Astrocyte (in vitro differentiated cells and primary cell): ENCODE measurements around the gene SDK1. TPM values are rescaled to one million over a fixed set of nuclear protein-coding genes. Genes with fewer than 3 reads are reported as not detected.

ENCODE experiments used
- DNase-seq: peaks from one replicate; pipeline ENCODE4 v3.0.0-alpha.2; 2010; ENCODE audit warnings: low read depth
- FAIRE-seq: peaks from 2 replicates; lab custom pipeline; 2011; peaks lifted over from hg19 to GRCh38; lab: Jason Lieb, UNC
- H2AFZ ChIP-seq: 2 replicates; pipeline ENCODE4 v1.6.0; 2012; ENCODE audit warnings: low read depth, low read length, inconsistent platforms
- H3K27ac ChIP-seq: 2 replicates; pipeline ENCODE4 v1.5.1; 2011; ENCODE audit warnings: low read depth, low read length, inconsistent platforms
- H3K27me3 ChIP-seq: 2 replicates; pipeline ENCODE4 v1.6.0; 2011; ENCODE audit warnings: low read length, inconsistent platforms; ENCODE audit not compliant: insufficient read depth
- H3K36me3 ChIP-seq: 2 replicates; pipeline ENCODE4 v1.5.1; 2011; ENCODE audit warnings: low read length, inconsistent platforms; ENCODE audit not compliant: insufficient read depth
- H3K4me1 ChIP-seq: 2 replicates; pipeline ENCODE4 v1.5.1; 2011; ENCODE audit warnings: low read length, inconsistent platforms; ENCODE audit not compliant: insufficient read depth
- H3K4me2 ChIP-seq: 2 replicates; pipeline ENCODE4 v1.6.0; 2012; ENCODE audit warnings: low read length, inconsistent platforms
- H3K4me3 ChIP-seq: 2 replicates; pipeline ENCODE4 v1.5.1; 2011; ENCODE audit warnings: low read depth, mild to moderate bottlenecking, low read length, inconsistent platforms; ENCODE audit not compliant: insufficient read depth
- H3K79me2 ChIP-seq: 2 replicates; pipeline ENCODE4 v1.6.0; 2012; ENCODE audit warnings: mild to moderate bottlenecking, low read length, inconsistent platforms; ENCODE audit not compliant: insufficient read depth
- H3K9ac ChIP-seq: 2 replicates; pipeline ENCODE4 v1.6.0; 2012; ENCODE audit warnings: mild to moderate bottlenecking, low read length, inconsistent platforms
- H3K9me3 ChIP-seq: 2 replicates; pipeline ENCODE4 v1.5.1; 2012; ENCODE audit warnings: low read depth, mild to moderate bottlenecking, low read length, inconsistent platforms; ENCODE audit not compliant: insufficient read depth
- H4K20me1 ChIP-seq: 2 replicates; pipeline ENCODE4 v1.6.0; 2012; ENCODE audit warnings: low read length, inconsistent platforms; ENCODE audit not compliant: insufficient read depth
- H3K27ac Mint-ChIP-seq: one replicate; pipeline ENCODE4 v1.8.0; 2021; ENCODE audit warnings: mild to moderate bottlenecking, mixed read lengths; ENCODE audit not compliant: unreplicated experiment
- H3K27me3 Mint-ChIP-seq: one replicate; pipeline ENCODE4 v1.8.0; 2021; ENCODE audit warnings: low read depth, mixed read lengths; ENCODE audit not compliant: unreplicated experiment
- H3K36me3 Mint-ChIP-seq: one replicate; pipeline ENCODE4 v1.8.0; 2021; ENCODE audit warnings: low read depth, mixed read lengths; ENCODE audit not compliant: unreplicated experiment
- H3K4me1 Mint-ChIP-seq: one replicate; pipeline ENCODE4 v1.8.0; 2021; ENCODE audit warnings: low read depth, mixed read lengths; ENCODE audit not compliant: unreplicated experiment
- H3K4me3 Mint-ChIP-seq: one replicate; pipeline ENCODE4 v1.8.0; 2021; ENCODE audit warnings: mild to moderate bottlenecking, moderate library complexity, mixed read lengths; ENCODE audit not compliant: unreplicated experiment
- H3K9me3 Mint-ChIP-seq: one replicate; pipeline ENCODE4 v1.8.0; 2021; ENCODE audit warnings: mild to moderate bottlenecking, mixed read lengths; ENCODE audit not compliant: unreplicated experiment
- EZH2 ChIP-seq: IDR thresholded peaks from 2 replicates; pipeline ENCODE4 v1.6.1; 2012; ENCODE audit warnings: mild to moderate bottlenecking, low read length, inconsistent platforms; ENCODE audit not compliant: insufficient read depth
- total RNA-seq: library from RNA; stranded (reverse); gene quantifications from 2 replicates; pipeline ENCODE4 v1.2.1, GENCODE V29; 2021
- TF ChIP-seq, protein P1 (sequence below): IDR thresholded peaks from 2 replicates; pipeline ENCODE4 v1.5.1; 2011; ENCODE audit warnings: low read depth, mild to moderate bottlenecking, inconsistent platforms, low read length, moderate library complexity; ENCODE audit not compliant: insufficient read depth

The SDK1 gene
- total RNA-seq, 1 donor from 2014 or later: 4.2 TPM

DNA sequence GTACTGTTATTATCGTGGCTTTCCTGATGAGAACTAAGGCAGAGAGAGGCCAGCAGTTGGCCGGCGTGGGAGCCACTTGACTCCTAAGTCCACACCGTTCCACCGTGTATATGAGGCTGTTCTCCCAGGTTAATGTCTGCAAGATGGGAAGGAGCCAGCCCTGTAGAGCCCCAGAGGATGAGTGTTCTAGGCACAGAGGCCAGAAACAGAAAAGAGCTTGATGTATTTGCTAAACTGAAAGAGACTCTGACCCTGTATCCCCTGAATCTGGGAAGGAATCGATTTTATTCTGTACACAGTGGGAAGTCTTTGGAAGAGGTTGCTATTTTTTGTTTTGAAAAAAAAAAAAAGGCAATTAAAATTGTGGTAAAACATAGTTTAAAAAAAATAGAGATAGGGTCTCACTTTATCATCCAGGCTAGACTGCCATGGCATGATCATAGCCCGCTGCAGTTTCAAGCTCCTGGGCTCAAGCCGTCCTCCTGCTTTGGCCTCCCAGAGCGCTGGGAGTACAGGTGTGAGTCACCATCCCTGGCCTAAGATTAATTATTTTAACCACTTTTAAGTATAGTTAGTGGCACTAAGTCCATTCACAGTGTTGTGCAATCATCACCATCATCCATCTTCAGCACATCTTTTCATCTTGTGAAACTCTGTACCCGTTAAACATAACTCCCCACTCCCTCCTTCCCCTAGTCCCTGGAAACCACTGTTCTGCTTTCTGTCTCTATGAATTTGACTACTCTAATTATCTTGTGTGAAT lies 348.8 kb downstream of the SDK1 start:
- Mint-ChIP-seq H3K27me3 (no peaks in the 10 kb centered on the region), H3K9me3 (peaks cover 6% of the 10 kb centered on the region), H3K36me3 (no peaks in the 10 kb centered on the region), H3K4me1 (no peaks in the 10 kb centered on the region), H3K27ac (no peak overlapping the region), H3K4me3 (no peak overlapping the region)
- H4K20me1 ChIP-seq: no peaks in the 10 kb centered on the region
- no peak overlapping the region for H3K4me3 ChIP-seq
- no peak overlapping the region for H3K4me2 ChIP-seq
- no peaks in the 10 kb centered on the region for H3K4me1 ChIP-seq
- H3K27me3 ChIP-seq: no peaks in the 10 kb centered on the region
- H3K9ac ChIP-seq: no peak overlapping the region
- H3K36me3 ChIP-seq: no peaks in the 10 kb centered on the region
- H3K27ac ChIP-seq: no peak overlapping the region
- FAIRE-seq (no peak), DNase-seq (peak; percentile 72)
- H2AFZ ChIP-seq: no peak overlapping the region
- no peaks in the 10 kb centered on the region for H3K9me3 ChIP-seq
- no peaks in the 10 kb centered on the region for H3K79me2 ChIP-seq
- TF ChIP-seq, protein P1, sequence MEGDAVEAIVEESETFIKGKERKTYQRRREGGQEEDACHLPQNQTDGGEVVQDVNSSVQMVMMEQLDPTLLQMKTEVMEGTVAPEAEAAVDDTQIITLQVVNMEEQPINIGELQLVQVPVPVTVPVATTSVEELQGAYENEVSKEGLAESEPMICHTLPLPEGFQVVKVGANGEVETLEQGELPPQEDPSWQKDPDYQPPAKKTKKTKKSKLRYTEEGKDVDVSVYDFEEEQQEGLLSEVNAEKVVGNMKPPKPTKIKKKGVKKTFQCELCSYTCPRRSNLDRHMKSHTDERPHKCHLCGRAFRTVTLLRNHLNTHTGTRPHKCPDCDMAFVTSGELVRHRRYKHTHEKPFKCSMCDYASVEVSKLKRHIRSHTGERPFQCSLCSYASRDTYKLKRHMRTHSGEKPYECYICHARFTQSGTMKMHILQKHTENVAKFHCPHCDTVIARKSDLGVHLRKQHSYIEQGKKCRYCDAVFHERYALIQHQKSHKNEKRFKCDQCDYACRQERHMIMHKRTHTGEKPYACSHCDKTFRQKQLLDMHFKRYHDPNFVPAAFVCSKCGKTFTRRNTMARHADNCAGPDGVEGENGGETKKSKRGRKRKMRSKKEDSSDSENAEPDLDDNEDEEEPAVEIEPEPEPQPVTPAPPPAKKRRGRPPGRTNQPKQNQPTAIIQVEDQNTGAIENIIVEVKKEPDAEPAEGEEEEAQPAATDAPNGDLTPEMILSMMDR: no peak
- TF ChIP-seq EZH2: no peak

DNA sequence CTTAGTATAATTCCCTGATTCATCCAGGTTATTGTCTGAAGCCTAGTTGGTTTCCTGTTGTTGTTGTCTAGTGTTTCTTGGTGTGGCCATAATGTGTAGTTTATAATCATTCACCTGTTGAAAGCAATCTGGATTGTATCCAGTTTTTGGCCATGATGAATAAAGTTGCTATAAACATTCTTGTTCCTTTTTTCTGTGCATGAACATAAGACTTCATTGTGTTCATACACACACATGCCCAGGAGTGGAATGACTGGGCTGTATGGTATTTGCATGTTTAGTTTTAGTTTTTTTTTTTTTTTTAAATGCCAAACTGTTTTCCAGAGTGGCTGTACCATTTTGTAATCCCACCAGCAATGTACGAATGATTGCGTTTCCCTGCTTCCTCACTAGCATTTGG lies 349.8 kb downstream of the SDK1 start:
- no peak overlapping the region for H3K27ac ChIP-seq
- no peaks in the 10 kb centered on the region for H3K4me1 ChIP-seq
- no peaks in the 10 kb centered on the region for H3K27me3 Mint-ChIP-seq
- FAIRE-seq: no peak
- H3K9me3 ChIP-seq: no peaks in the 10 kb centered on the region
- peaks cover 6% of the 10 kb centered on the region for H3K9me3 Mint-ChIP-seq
- H3K9ac ChIP-seq: no peak overlapping the region
- no peak overlapping the region for H3K4me2 ChIP-seq
- no peaks in the 10 kb centered on the region for H3K36me3 ChIP-seq
- no peak overlapping the region for H3K4me3 ChIP-seq
- no peaks in the 10 kb centered on the region for H3K4me1 Mint-ChIP-seq
- TF ChIP-seq, protein P1: no peak
- no peak for TF ChIP-seq EZH2
- no peaks in the 10 kb centered on the region for H4K20me1 ChIP-seq
- H3K36me3 Mint-ChIP-seq: no peaks in the 10 kb centered on the region
- H2AFZ ChIP-seq: no peak overlapping the region
- peak; percentile 27 for DNase-seq
- no peaks in the 10 kb centered on the region for H3K79me2 ChIP-seq
- no peaks in the 10 kb centered on the region for H3K27me3 ChIP-seq
- no peak overlapping the region for H3K4me3 Mint-ChIP-seq
- H3K27ac Mint-ChIP-seq: no peak overlapping the region

DNA sequence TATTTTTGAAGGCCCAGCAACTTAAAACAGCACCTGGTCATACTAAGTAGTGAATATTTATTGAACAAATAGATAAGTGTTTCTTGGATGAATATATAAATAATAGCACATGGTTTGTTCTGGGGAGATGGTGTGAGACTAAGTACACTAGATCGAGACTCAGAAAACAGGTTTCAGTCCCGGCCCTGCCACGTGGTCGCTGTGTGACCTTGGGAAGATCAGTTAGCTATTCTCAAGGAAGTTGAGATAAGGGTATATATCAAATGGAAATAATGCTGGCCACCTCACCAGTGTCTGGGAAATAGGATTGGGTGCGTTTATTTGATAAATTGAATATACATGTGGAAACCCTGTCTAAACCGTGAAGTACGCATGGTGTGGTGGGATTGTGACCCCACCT lies 354.6 kb downstream of the SDK1 start:
- FAIRE-seq (no peak), DNase-seq (no peak)
- H3K36me3 ChIP-seq: no peaks in the 10 kb centered on the region
- H3K4me1 ChIP-seq: no peaks in the 10 kb centered on the region
- H3K9me3 Mint-ChIP-seq: peaks cover 6% of the 10 kb centered on the region
- H3K4me3 ChIP-seq: no peak overlapping the region
- no peak overlapping the region for H3K4me3 Mint-ChIP-seq
- H3K27ac Mint-ChIP-seq: no peak overlapping the region
- TF ChIP-seq EZH2: no peak
- TF ChIP-seq, protein P1: no peak
- H3K4me2 ChIP-seq: no peak overlapping the region
- no peak overlapping the region for H3K9ac ChIP-seq
- H3K27ac ChIP-seq: no peak overlapping the region
- H3K27me3 ChIP-seq: no peaks in the 10 kb centered on the region
- no peaks in the 10 kb centered on the region for H3K36me3 Mint-ChIP-seq
- no peaks in the 10 kb centered on the region for H4K20me1 ChIP-seq
- H2AFZ ChIP-seq: no peak overlapping the region
- H3K4me1 Mint-ChIP-seq: no peaks in the 10 kb centered on the region
- no peaks in the 10 kb centered on the region for H3K79me2 ChIP-seq
- H3K9me3 ChIP-seq: no peaks in the 10 kb centered on the region
- peaks cover 7% of the 10 kb centered on the region for H3K27me3 Mint-ChIP-seq
